Activated CD4-positive, alpha-beta T cell treated with anti-CD3 and anti-CD28 coated beads, Interleukin-2, Interleukin-4, amounts not matched to agents 100 ng/mL and 50 ng/mL, durations not matched to agents 16 hours and 8 hours (primary cell): ENCODE results near the gene OGG1.
A peak's percentile ranks its signal among the peaks of the same experiment; 100 is the strongest.

Experiments used
- DNase-seq: peaks from one replicate; pipeline ENCODE4 v3.0.0-alpha.2; 2020; ENCODE audit warnings: low spot score

Gene OGG1

DNA sequence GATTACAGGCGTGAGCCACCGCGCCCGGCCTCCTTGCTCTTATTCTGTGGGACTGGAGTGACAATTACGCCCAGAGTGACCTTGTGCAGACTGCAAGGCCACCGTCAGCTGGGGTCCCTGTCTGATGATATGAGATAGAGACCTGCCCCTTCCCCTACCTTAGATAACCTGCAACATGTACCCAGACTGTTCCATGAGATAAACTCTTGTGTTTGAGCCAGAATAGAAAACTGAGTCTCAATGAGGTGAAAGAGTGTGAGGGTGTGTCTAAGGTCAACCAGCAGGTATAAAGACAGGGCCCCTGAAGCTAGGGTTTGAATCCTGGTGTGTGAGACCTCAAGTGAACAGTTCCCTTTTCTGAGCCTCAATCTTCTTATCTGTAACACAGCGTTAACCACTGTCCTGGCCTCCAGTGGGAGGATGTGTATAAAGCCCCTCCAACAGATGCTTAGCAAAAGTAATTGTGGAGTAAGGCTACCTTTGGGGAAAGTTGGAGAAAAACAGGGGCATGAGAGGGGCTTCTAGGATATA is 36.5 kb downstream of the OGG1 start:
- DNase-seq: no peak

DNA sequence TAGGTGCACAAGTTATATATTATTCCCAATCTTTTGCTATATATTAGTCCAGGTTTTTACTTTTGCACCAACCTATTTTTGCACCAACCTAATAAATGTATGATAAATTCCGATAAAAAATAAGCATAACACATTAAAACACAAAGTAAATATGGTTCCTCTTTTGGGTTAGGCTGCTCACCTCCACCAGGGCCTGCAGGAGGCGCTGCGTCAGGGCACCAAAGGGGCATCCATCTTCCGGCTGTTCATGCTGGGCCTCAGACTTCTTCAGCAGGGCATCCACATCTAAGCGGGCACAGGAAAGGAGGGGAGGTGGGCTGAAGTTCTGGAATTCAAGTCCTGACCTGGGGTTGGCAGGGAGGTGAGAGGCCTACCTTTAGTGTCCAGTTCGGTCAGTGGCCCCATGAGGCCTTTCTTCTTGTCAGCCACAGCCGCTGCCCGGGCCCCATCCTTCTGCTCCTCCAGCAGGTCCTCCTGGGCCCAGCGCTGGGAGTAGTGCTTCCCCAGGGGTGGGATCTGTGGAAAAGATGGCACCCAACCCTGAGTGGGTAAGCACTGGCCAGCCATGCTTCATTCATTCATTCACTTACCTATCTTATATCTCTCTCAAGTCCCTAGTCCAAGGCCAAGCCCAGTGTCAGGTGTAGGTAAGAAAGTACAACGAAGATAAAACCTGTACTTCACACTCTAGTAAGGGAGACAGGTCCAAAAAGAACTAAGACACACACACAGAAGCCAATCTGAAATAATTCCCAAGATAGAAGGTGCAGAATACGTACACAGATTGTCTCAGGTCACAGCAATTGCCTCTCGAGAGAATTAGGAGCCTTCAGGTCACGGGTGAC is 37.3 kb downstream of the OGG1 start:
- DNase-seq: no peak

DNA sequence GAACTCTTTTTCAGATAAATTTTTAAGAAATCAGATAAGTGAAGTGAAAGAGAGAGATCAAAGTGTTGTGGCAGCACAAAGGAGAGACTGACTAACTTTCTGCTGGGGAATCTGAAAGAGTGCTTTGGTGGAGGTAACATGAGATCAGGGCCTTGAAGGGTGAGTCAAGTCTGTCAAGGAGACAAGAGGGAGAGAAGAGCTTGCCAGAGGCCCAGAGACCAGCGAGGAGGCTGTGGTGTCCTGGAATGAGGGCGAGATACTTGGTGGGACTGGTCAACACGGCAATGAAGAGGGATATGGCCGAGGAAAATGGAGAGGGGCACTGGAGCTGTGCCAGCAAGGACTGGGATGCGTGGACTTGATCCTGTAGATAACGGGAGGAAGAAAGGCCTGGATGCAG is 38.0 kb downstream of the OGG1 start:
- DNase-seq: peak; percentile 26

DNA sequence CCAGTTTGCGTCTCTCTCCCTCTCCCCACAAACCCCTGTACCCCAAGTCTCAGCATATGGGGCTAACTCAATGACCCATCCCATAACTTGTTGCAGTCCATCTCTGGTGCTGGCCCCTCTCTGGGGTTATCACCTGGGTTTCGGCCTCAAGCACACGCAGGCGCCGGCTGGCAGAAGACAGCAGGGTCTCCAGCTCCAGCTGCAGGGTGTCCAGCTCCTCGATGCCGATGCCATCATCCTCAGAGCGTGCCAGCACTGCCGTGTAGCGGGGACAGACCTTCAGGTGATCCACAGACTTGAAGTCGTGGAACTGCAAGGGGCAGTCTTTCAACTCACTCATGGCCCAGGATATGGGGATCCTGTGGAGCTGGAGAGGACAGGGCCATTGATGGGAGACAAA is 41.4 kb downstream of the OGG1 start:
- no peak for DNase-seq

DNA sequence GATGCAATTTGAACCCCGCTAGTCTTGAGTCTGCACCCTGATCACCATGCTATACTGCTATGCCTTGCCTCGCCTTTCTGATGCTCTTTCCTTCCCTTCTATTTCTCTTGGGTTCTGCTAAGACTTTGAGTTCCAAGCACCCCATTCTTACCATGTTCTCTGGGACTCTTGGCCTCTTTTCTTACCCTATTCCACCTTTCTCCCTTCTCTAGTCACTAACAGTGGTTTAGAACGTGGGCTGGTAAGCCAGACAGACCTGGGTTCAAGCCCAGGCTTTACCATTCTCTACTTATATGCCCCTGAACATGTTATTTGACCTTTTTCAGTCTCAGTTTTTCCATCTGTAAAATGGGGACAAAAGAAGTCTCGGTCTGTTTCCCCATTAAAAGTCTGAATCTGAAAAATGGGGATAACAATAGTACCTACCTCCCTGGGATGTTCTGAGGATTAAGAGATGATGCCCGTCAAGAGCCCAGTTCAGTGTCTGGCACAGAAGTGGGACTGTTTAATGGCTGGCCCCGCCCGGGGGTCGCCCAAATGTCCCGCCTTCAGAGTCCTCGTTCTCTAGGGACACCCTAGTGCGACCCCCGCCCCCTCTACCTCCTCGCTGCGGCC is 42.1 kb downstream of the OGG1 start:
- no peak for DNase-seq

DNA sequence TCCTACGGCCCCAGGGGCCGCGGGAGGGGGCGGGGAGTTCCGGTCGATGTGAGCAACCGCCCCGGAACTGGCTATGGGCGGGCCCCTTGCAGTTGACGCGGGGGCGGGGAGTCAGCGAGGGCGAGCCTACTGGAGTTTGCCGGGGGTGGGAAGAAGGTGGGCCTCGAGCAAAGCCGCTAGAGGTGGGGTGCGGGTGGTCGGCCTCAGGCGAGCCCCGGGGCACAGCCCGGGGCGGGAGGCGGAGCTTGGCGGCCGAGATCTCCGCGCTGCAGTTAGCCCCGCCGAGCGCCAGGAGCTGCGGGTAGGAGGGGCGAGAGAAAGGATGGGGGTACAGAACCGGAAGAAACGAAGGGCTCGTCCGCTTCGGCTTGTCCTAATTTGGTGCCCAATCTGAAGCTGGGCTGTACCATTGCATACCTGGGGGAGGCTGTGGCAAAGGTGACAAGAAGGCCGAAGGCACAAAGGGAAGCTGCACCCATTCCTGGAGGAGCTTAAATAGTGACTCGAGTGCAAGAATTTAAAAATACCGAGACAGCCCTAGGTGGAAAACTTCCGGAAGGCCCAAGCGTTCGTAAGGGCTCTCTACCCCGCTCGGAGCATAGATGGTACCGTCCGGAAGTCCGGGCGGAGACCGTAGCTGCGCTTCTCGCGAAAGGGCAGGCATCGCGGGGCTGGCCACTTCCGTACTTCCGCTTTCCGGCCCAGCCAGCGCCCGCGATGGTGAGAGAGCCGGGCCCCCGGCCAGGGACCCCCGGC is 42.8 kb downstream of the OGG1 start, which contains the start of the genes ARPC4 and TADA3:
TSS of gene ARPC4 (plus strand) at position 678 of the 756 bp plus-strand sequence. CDS start at position 718, 40 bp downstream.
TSS of gene TADA3 (minus strand) at position 69 of the 756 bp plus-strand sequence. CDS start 1,007 bp downstream, outside the sequence.
- peak; percentile 92 for DNase-seq

DNA sequence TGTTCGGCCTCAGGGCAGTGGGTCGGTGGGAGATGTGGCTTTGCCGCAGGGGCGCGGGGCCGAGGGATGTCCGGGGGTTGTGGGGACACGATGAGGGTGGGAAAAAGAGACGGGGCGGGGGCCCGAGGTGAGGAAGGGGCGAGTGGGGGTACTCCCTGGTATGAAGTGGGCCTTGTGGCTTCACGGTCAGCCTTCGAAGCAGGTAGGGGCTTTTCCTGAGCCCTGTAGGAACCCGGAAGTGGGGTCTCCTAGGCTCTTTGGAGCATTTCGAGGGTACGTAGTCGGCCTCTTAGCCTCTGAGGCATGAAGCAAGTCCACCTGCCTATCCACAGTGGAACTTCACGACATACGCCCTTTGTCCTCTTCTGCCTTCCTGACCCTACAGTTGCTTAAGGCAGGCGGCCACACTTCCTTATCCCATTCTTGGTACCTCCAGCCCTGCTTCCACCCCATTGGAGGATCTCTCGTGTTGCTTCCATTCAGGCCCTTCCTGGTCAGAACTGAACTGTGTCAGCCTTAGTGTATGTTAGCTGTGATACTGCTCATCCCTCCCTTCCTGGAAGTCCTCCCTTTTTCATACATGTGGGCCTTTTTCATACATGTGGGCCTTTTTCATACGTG is 43.5 kb downstream of the OGG1 start:
- peak; percentile 51 for DNase-seq

DNA sequence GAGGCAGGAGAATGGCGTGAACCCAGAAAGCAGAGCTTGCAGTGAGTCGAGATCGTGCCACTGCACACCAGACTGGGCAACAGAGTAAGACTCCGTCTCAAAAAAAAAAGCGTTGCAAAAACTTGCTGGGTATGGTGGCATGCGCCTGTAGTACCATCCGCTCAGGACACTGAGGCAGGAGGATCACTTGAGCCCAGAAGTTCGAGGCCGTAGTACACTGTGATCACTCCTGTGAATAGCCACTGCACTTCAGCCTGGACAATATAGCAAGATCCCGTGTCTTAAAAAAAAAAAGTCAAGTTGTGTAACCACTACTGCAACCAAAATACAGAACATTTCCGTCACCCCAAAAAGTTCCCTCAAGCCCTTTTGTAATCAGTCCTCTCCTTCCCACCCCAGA is 44.6 kb downstream of the OGG1 start:
- no peak for DNase-seq

DNA sequence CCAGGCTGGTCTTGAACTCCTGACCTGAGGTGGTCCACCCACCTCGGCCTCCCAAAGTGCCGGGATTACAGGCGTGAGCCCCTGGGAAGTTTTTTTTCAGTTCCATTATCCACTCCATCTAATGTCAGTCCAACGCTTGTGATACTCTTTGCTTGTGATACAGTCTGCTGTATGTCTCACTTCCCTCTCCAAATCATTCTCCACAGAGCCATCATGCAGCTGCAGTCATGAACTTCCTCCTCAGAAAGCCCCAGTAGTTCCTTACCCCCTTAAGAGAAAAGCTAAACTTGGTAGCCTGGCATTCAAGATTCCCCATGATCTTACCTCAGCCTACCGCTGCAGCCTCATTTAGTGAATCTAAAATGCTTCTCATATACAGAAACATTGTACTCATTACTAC is 45.5 kb downstream of the OGG1 start:
- DNase-seq: no peak

DNA sequence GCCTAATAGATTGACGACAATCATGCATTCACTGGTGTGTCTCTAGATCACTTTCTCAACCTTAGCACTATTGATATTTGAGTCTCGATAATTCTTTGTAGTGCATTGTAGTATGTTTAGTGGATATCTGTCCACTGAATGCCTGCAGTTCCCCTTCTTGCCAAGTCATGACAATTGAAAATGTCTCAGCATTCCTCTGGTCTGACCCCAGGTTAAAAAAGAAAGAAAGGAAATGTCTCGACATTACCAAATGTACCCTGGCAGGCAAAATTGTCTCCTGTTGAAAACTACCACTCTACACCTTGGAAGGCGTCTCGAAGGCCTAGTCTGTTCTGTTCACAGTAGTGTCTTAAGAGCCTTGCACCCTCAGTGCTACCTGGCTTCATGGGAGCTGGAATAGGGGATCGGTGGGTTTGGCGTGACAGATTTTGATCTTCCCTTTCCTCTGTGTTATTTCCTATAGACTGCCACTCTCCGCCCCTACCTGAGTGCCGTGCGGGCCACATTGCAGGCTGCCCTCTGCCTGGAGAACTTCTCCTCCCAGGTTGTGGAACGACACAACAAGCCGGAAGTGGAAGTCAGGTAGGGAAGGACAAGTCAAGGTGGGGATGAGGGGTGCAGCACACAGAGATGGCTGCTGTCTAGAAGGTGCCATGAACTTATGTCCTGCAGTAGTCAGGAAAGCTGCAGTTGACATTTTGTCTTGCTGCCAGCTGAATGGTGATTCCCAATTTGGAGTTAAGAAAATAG is 47.6 kb downstream of the OGG1 start:
- DNase-seq: no peak

DNA sequence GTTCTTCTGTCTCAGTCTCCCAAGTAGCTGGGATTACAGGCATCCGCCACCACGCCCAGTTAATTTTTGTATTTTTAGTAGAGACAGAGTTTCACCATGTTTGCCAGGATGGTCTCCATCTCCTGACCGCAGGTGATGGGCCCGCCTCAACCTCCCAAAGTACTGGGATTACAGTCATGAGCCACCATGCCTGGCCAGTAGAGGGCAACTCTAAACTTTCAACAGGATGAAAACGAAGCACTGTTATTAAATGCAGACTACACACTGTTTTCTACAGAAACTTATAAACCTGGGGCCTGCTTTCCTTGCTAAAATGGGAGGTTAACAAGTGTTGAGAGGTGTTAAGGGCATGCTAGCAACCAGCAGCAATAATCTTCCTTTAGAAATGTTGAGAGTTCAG is 50.8 kb downstream of the OGG1 start:
- no peak for DNase-seq

DNA sequence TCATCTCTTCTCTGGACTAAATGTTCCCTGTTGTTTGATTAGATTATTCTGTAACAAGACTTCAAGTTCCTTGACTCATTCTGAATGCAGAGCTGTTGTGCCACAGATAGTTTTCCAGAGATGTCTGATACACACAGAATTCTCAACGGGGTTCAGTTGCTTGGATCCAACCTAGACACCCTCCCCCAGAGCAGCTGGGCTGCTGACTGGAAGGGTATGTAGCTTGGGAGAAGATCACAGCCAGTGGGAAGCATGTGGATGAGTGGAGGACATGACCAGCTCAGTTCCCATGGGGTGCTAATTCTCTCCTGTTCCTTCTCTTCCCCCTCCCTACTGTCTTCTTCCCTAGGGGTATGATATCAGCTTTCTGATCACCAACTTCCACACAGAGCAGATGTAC is 53.7 kb downstream of the OGG1 start:
- DNase-seq: no peak

DNA sequence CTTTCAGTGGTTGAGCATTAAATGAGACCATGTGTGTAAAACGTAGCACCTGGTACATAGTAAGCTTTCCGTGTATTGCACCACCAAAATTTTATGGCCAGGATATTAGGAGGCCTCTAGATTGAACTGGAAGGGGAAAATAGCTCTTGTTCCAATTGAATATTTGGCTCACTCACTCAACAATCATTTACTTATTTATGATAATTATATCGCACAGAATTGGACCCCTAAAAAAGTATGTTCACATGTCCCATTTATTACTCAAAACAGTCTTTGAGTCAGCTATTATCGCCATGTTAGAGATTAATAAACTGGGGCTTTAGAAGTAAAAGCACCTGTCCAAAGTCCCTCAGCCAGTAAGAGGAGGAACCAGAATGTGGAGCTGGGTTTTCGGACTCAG is 55.2 kb downstream of the OGG1 start:
- no peak for DNase-seq

DNA sequence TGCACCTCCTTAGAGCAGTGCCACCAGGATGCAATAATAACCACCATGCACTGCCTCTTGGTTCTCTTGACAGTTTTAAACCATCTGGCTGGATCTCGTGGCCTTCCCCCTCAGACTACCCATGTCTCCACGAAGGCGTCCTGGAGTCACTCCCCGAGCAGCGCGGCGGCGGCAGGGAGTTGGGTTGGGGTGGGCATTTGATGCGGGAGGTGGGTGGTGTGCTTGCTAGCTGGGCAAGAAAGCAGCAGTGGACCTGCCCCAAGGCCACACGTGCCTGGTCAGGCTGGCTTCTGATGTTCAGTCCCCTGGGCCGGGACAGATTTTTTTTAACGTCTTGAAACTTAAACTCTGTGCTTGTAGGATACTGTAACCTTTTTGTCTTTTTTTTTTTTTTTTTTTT is 56.4 kb downstream of the OGG1 start:
- no peak for DNase-seq
